ENCODE results near the gene GNAI2. TPM values are rescaled to one million over a fixed set of nuclear protein-coding genes. Genes with fewer than 3 reads are reported as not detected.

Gene GNAI2
- total RNA-seq, 1 experiment from 2014 or later, result 185 TPM

- TF ChIP-seq AR (CRISPR knock-in tag; IDR thresholded peaks at IDR 0.05) (no peak), MXD4 (CRISPR knock-in tag; IDR thresholded peaks at IDR 0.05; ENCODE audit: borderline replicate concordance) (no peak), HMGXB4 (CRISPR knock-in tag; IDR thresholded peaks at IDR 0.05) (no peak), CREM (CRISPR knock-in tag; IDR thresholded peaks at IDR 0.05) (no peak), FOXK1 (CRISPR knock-in tag; IDR thresholded peaks at IDR 0.05) (no peak)
- Mint-ChIP-seq H3K4me1 (peaks cover 86% of the 10 kb centered on the region), H3K9me3 (no peaks in the 10 kb centered on the region), H3K27me3 (ENCODE audit: low read depth) (no peaks in the 10 kb centered on the region), H3K4me3 (peak overlapping the region; percentile 39), H3K36me3 (peaks cover 2% of the 10 kb centered on the region; the same call in 1 of the 2 replicates), H3K27ac (peak overlapping the region; percentile 89)
- DNase-seq (ENCODE audit: low spot score) (no peak), ATAC-seq (no peak)
- ChIA-PET CTCF (interaction anchor here (0.6 to 6.4 kb wide), 11 partner anchors 13 to 122 kb away, joined by 3 to 88 read pairs (median 7); no protein-coding TSS in a partner anchor), POLR2A (no interaction called here)
These were observed 7.0 kb downstream of the GNAI2 start for GRCh38 chr3:50242851-50243542.

GRCh38 chr3:50243543-50243895, 7.5 kb downstream of the GNAI2 start:
- ChIA-PET POLR2A (interaction anchor here (1.0 to 1.3 kb wide), 2 partner anchors 8 to 16 kb away, joined by 3 to 4 read pairs; partner anchors contain the start of gene GNAI2), CTCF (interaction anchor here (0.6 to 6.4 kb wide), 8 partner anchors 13 to 122 kb away, joined by 3 to 88 read pairs (median 8); no protein-coding TSS in a partner anchor)
- H3K27me3 Mint-ChIP-seq (ENCODE audit: low read depth), result no peaks in the 10 kb centered on the region
- DNase-seq (ENCODE audit: low spot score) (no peak), ATAC-seq (no peak)
- no peak overlapping the region for H3K4me3 Mint-ChIP-seq
- peaks cover 2% of the 10 kb centered on the region; the same call in 1 of the 2 replicates for H3K36me3 Mint-ChIP-seq
- H3K27ac Mint-ChIP-seq, result peak overlapping the region; percentile 80
- H3K9me3 Mint-ChIP-seq, result no peaks in the 10 kb centered on the region
- peaks cover 83% of the 10 kb centered on the region for H3K4me1 Mint-ChIP-seq
- TF ChIP-seq FOXJ3 (CRISPR knock-in tag; IDR thresholded peaks at IDR 0.05; ENCODE audit: borderline replicate concordance), result no peak
- TF ChIP-seq ZBTB21 (CRISPR knock-in tag; IDR thresholded peaks at IDR 0.05; ENCODE audit: borderline replicate concordance), result no peak
- no peak for TF ChIP-seq JAZF1 (CRISPR knock-in tag; IDR thresholded peaks at IDR 0.05)
- no peak for TF ChIP-seq ZNF425 (CRISPR knock-in tag; conservative IDR thresholded peaks at IDR 0.05)
- TF ChIP-seq E2F5 (CRISPR knock-in tag; IDR thresholded peaks at IDR 0.05), result no peak
- TF ChIP-seq SOX15 (CRISPR knock-in tag; IDR thresholded peaks at IDR 0.05), result no peak
- TF ChIP-seq NFATC4 (CRISPR knock-in tag; IDR thresholded peaks at IDR 0.05), result no peak
- TF ChIP-seq GTF2I (CRISPR knock-in tag; conservative IDR thresholded peaks at IDR 0.05), result no peak
- no peak for TF ChIP-seq TEAD1 (CRISPR knock-in tag; IDR thresholded peaks at IDR 0.05)
- no peak for TF ChIP-seq CREB1 (CRISPR knock-in tag; IDR thresholded peaks at IDR 0.05)
- TF ChIP-seq RELA (CRISPR knock-in tag; IDR thresholded peaks at IDR 0.05; ENCODE audit: borderline replicate concordance), result no peak
- TF ChIP-seq KAT7 (CRISPR knock-in tag; IDR thresholded peaks at IDR 0.05; ENCODE audit: borderline replicate concordance), result no peak
- TF ChIP-seq ZNF671 (CRISPR knock-in tag; IDR thresholded peaks at IDR 0.05), result no peak
- TF ChIP-seq USF2 (CRISPR knock-in tag; IDR thresholded peaks at IDR 0.05), result no peak
- TF ChIP-seq ZNF532 (CRISPR knock-in tag; IDR thresholded peaks at IDR 0.05; ENCODE audit: borderline replicate concordance), result no peak
- TF ChIP-seq MLX (CRISPR knock-in tag; IDR thresholded peaks at IDR 0.05), result no peak

Data from WTC11 (cell line).